DOHH2 (cell line): ENCODE data around the gene SPATA12.

ENCODE experiments used
- H3F3A ChIP-seq: fragments of 200-600 bp; sonication (generic), shearing (Covaris generic); 2 replicates; pipeline ENCODE4 v1.6.0; 2016; ENCODE audit warnings: antibody characterized with exemption, mild to moderate bottlenecking; ENCODE audit not compliant: control insufficient read depth, insufficient read depth
- H3K27ac ChIP-seq: fragments of 200-600 bp; sonication (generic); 2 replicates; pipeline ENCODE4 v1.5.1; 2014; ENCODE audit warnings: low read depth, mild to moderate bottlenecking, low read length, moderate library complexity
- H3K27me3 ChIP-seq: fragments of 200-600 bp; sonication (generic); 2 replicates; pipeline ENCODE4 v1.6.1; 2014; ENCODE audit warnings: mild to moderate bottlenecking, low read length, mixed read lengths; ENCODE audit not compliant: control insufficient read depth
- H3K36me3 ChIP-seq: fragments of 200-600 bp; sonication (generic); 2 replicates; pipeline ENCODE4 v1.6.1; 2014; ENCODE audit warnings: mild to moderate bottlenecking, low read length, moderate library complexity, mixed read lengths; ENCODE audit not compliant: control insufficient read depth
- H3K4me1 ChIP-seq: fragments of 200-600 bp; sonication (generic); 2 replicates; pipeline ENCODE4 v1.6.1; 2014; ENCODE audit warnings: mild to moderate bottlenecking, low read length, mixed read lengths; ENCODE audit not compliant: control insufficient read depth
- H3K4me2 ChIP-seq: fragments of 200-600 bp; sonication (generic); 2 replicates; pipeline ENCODE4 v1.6.0; 2014; ENCODE audit warnings: mild to moderate bottlenecking, low read length, moderate library complexity
- H3K4me3 ChIP-seq: fragments of 200-600 bp; sonication (generic); 2 replicates; pipeline ENCODE4 v1.5.1; 2014; ENCODE audit warnings: mild to moderate bottlenecking, low read length, mixed read lengths
- H3K79me2 ChIP-seq: fragments of 200-600 bp; sonication (generic); 2 replicates; pipeline ENCODE4 v1.6.1; 2014; ENCODE audit warnings: mild to moderate bottlenecking, low read length, mixed read lengths; ENCODE audit not compliant: control insufficient read depth
- H3K9me2 ChIP-seq: fragments of 200-600 bp; sonication (generic); replicated peaks from 2 replicates; pipeline ENCODE4 v1.6.1; 2014; ENCODE audit warnings: mild to moderate bottlenecking, low read length, mixed read lengths; ENCODE audit not compliant: control insufficient read depth
- H3K9me3 ChIP-seq: fragments of 200-600 bp; sonication (generic); 2 replicates; pipeline ENCODE4 v1.6.1; 2014; ENCODE audit warnings: antibody characterized with exemption, low read length, mixed read lengths; ENCODE audit not compliant: control insufficient read depth, insufficient read depth
- H4K20me1 ChIP-seq: fragments of 200-600 bp; sonication (generic); 2 replicates; pipeline ENCODE4 v1.6.0; 2014; ENCODE audit warnings: low read depth, mild to moderate bottlenecking, antibody characterized with exemption, low read length, moderate library complexity; ENCODE audit not compliant: control insufficient read depth, insufficient read depth
- EZH2phosphoT487 ChIP-seq: fragments of 200-600 bp; sonication (generic); IDR thresholded peaks from 2 replicates; pipeline ENCODE4 v1.6.1; 2017; ENCODE audit warnings: borderline replicate concordance, mild to moderate bottlenecking, antibody characterized with exemption, low read length, moderate library complexity, mixed read lengths
- TF ChIP-seq, protein P1 (sequence below): fragments of 200-600 bp; sonication (generic); IDR thresholded peaks from one replicate; pipeline ENCODE4 v1.5.1; 2014; ENCODE audit warnings: antibody characterized with exemption, mild to moderate bottlenecking, low read depth, low read length; ENCODE audit not compliant: poor library complexity, severe bottlenecking

SPATA12 gene

GRCh38 chr3:57074135-57074534, 13.7 kb downstream of the SPATA12 start:
- H3K36me3 ChIP-seq, result no peaks in the 10 kb centered on the region
- no peaks in the 10 kb centered on the region for H4K20me1 ChIP-seq
- H3K79me2 ChIP-seq, result no peaks in the 10 kb centered on the region
- H3K4me2 ChIP-seq, result no peak overlapping the region
- peaks cover 34% of the 10 kb centered on the region for H3K27me3 ChIP-seq
- TF ChIP-seq EZH2phosphoT487, result no peak
- TF ChIP-seq, protein P1, sequence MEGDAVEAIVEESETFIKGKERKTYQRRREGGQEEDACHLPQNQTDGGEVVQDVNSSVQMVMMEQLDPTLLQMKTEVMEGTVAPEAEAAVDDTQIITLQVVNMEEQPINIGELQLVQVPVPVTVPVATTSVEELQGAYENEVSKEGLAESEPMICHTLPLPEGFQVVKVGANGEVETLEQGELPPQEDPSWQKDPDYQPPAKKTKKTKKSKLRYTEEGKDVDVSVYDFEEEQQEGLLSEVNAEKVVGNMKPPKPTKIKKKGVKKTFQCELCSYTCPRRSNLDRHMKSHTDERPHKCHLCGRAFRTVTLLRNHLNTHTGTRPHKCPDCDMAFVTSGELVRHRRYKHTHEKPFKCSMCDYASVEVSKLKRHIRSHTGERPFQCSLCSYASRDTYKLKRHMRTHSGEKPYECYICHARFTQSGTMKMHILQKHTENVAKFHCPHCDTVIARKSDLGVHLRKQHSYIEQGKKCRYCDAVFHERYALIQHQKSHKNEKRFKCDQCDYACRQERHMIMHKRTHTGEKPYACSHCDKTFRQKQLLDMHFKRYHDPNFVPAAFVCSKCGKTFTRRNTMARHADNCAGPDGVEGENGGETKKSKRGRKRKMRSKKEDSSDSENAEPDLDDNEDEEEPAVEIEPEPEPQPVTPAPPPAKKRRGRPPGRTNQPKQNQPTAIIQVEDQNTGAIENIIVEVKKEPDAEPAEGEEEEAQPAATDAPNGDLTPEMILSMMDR, result no peak
- H3K9me2 ChIP-seq, result no peaks in the 10 kb centered on the region
- no peaks in the 10 kb centered on the region for H3K9me3 ChIP-seq
- H3F3A ChIP-seq, result no peaks in the 10 kb centered on the region
- no peak overlapping the region for H3K27ac ChIP-seq
- H3K4me3 ChIP-seq, result no peak overlapping the region
- peaks cover 16% of the 10 kb centered on the region for H3K4me1 ChIP-seq

DNA sequence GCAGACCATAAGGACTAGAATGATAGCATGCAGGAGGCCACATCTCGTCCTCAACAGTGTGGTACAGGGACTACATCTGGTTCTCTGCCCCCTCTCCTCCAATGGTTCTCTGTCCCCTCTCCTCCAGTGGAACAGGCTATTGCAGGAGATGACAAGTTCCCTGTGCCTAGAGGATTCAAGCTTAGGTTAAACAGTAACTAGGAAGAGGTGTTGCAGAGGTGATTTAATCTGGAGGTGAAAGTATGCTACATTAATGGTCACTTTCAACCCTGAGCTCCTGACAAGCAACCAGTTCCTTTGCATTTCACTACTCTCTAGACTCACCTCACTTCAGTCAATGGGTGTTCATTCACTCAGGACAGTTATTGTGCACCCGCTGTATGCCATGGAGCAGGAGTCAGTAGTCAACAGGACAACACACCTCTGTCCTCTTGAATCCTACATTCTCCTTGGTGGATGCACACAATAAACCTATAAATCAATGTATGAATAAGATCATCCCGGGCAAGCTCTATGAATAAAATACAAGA, 16.0 kb downstream of the SPATA12 start:
- TF ChIP-seq, protein P1, result no peak
- TF ChIP-seq EZH2phosphoT487, result no peak
- no peaks in the 10 kb centered on the region for H3K9me3 ChIP-seq
- no peaks in the 10 kb centered on the region for H3K9me2 ChIP-seq
- H3K27ac ChIP-seq, result no peak overlapping the region
- H3K4me2 ChIP-seq, result no peak overlapping the region
- H3K4me1 ChIP-seq, result peaks cover 10% of the 10 kb centered on the region
- H3K27me3 ChIP-seq, result peaks cover 46% of the 10 kb centered on the region
- no peaks in the 10 kb centered on the region for H3F3A ChIP-seq
- H3K79me2 ChIP-seq, result no peaks in the 10 kb centered on the region
- H3K36me3 ChIP-seq, result no peaks in the 10 kb centered on the region
- no peaks in the 10 kb centered on the region for H4K20me1 ChIP-seq
- no peak overlapping the region for H3K4me3 ChIP-seq

DNA sequence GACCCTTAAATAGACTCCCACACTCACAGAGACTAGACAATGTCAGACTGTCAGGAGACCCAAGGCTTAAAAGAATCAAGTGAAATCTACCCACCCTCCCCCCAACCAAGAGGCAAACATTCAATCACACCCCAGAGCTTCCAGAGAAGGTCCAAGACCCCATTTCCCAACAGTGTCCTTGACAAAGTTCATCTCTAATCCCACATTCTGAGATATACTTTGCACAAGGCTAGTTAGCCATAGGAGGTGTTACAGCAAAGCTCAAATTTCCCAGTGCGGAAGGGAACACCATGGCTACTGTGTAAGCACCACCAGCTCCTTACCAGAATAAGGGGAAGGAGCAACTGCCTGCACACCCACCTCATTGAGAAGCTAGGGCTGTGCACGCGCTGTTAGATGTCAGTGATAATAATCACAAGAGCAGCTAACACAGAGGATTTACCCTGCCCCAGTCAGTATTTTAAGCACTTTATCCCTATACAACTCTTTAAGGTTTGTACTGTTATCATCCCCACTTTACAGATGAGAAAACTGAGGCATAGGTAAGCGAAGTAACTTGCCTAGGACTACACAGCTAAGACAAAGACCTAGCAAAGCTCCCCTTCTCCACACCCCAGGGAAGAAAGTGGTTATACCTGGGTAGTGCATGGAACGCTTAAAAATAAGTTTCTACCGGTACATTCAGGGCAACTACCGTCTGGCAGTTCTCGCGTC, 17.3 kb downstream of the SPATA12 start:
- H3K36me3 ChIP-seq, result no peaks in the 10 kb centered on the region
- H3K27ac ChIP-seq, result no peak overlapping the region
- H3K4me1 ChIP-seq, result peaks cover 10% of the 10 kb centered on the region
- TF ChIP-seq EZH2phosphoT487, result no peak; the same call in 1 of the 2 replicates
- TF ChIP-seq, protein P1, result no peak
- no peaks in the 10 kb centered on the region for H3K9me2 ChIP-seq
- H4K20me1 ChIP-seq, result no peaks in the 10 kb centered on the region
- peak overlapping the region; percentile 59 for H3K4me3 ChIP-seq
- H3K9me3 ChIP-seq, result no peaks in the 10 kb centered on the region
- peaks cover 46% of the 10 kb centered on the region for H3K27me3 ChIP-seq
- H3K4me2 ChIP-seq, result peak overlapping the region; percentile 63
- no peaks in the 10 kb centered on the region for H3F3A ChIP-seq
- H3K79me2 ChIP-seq, result no peaks in the 10 kb centered on the region
